Naive thymus-derived CD4-positive, alpha-beta T cell (primary cell): ENCODE data around the gene SLC35F1. TPM values are rescaled to one million over a fixed set of nuclear protein-coding genes. Genes with fewer than 3 reads are reported as not detected.
"Not testable (repeated sequence)": the region's sequence is repeated elsewhere in the genome, so short reads cannot be mapped to it uniquely, and the experiment has no call there.

Experiments used
- ATAC-seq: fragments of 150-1000 bp; cut with Tn5 transposase; 2 replicates; pipeline ENCODE4 v1.10.0; 2021; ENCODE audit warnings: mild to moderate bottlenecking, moderate library complexity
- CTCF ChIA-PET: fragments of 350-600 bp; sonication (Branson Sonifier 250); formaldehyde crosslinking; loops from one replicate; lab custom pipeline; 2021; ENCODE audit warnings: antibody characterized with exemption; lab: Charles Lee
- POLR2A ChIA-PET: fragments of 350-600 bp; sonication (Branson Sonifier 250); formaldehyde crosslinking; loops from one replicate; lab custom pipeline; 2021; ENCODE audit warnings: antibody characterized with exemption, inconsistent platforms; lab: Charles Lee
- DNase-seq, 9 donors: peaks; one replicate each; pipeline versions ENCODE4 v3.0.0 to v3.0.0-alpha.2; 2020 to 2022; ENCODE audit warnings: mixed read lengths in 1 of 9
- H3K27ac ChIP-seq: one replicate; pipeline ENCODE4 v1.7.0; 2013; ENCODE audit warnings: mild to moderate bottlenecking, low read depth, low read length, moderate library complexity
- H3K27me3 ChIP-seq, 2 donors: one replicate each; pipeline ENCODE4 v1.7.0; 2013; ENCODE audit warnings: low read length in 2 of 2, mild to moderate bottlenecking in 2 of 2, moderate library complexity in 2 of 2; ENCODE audit not compliant: control insufficient read depth in 2 of 2, insufficient read depth in 2 of 2
- H3K36me3 ChIP-seq, 3 experiments: 1 replicate in 2 of 3; 2 replicates in 1 of 3; pipeline ENCODE4 v1.7.0; 2013; ENCODE audit warnings: low read length in 3 of 3, mild to moderate bottlenecking in 3 of 3, moderate library complexity in 1 of 3; ENCODE audit not compliant: insufficient read depth in 3 of 3, control insufficient read depth in 2 of 3
- H3K4me1 ChIP-seq, 2 donors: one replicate each; pipeline ENCODE4 v1.7.0; 2013; ENCODE audit warnings: low read length in 2 of 2, mild to moderate bottlenecking in 2 of 2, moderate library complexity in 1 of 2; ENCODE audit not compliant: control insufficient read depth in 2 of 2, insufficient read depth in 2 of 2
- H3K4me3 ChIP-seq: 2 replicates; pipeline ENCODE4 v1.7.0; 2013; ENCODE audit warnings: mild to moderate bottlenecking, low read length
- H3K9me3 ChIP-seq, 3 experiments: 1 replicate in 2 of 3; 2 replicates in 1 of 3; pipeline ENCODE4 v1.7.0; 2013; ENCODE audit warnings: low read length in 3 of 3; ENCODE audit not compliant: control insufficient read depth in 2 of 3
- H3K27ac Mint-ChIP-seq, 9 donors: one replicate each; pipeline ENCODE4 v1.8.0; 2020 to 2022; ENCODE audit warnings: mixed read lengths in 9 of 9, mild to moderate bottlenecking in 8 of 9, moderate library complexity in 5 of 9, inconsistent platforms in 2 of 9
- H3K27me3 Mint-ChIP-seq, 5 donors: one replicate each; pipeline ENCODE4 v1.8.0; 2021 to 2022; ENCODE audit warnings: mixed read lengths in 5 of 5, mild to moderate bottlenecking in 1 of 5
- H3K36me3 Mint-ChIP-seq, 5 donors: one replicate each; pipeline ENCODE4 v1.8.0; 2020 to 2022; ENCODE audit warnings: mixed read lengths in 5 of 5, mild to moderate bottlenecking in 3 of 5, inconsistent platforms in 1 of 5
- H3K4me1 Mint-ChIP-seq, 7 donors: one replicate each; pipeline ENCODE4 v1.8.0; 2020 to 2022; ENCODE audit warnings: mixed read lengths in 7 of 7, mild to moderate bottlenecking in 3 of 7, inconsistent platforms in 1 of 7
- H3K4me3 Mint-ChIP-seq, 10 donors: one replicate each; pipeline ENCODE4 v1.8.0; 2020 to 2022; ENCODE audit warnings: mild to moderate bottlenecking in 10 of 10, mixed read lengths in 10 of 10, moderate library complexity in 6 of 10, inconsistent platforms in 2 of 10
- H3K9me3 Mint-ChIP-seq, 11 donors: one replicate each; pipeline ENCODE4 v1.8.0; 2020 to 2022; ENCODE audit warnings: mixed read lengths in 11 of 11, mild to moderate bottlenecking in 4 of 11, inconsistent platforms in 1 of 11, moderate library complexity in 1 of 11
- intact Hi-C, 2 donors: fragments of 100-400 bp; cut with micrococcal nuclease; formaldehyde crosslinking; loops; one replicate each; pipeline ENCODE4 v1.15.1; 2023
- polyA plus RNA-seq, 2 donors: library from polyadenylated mRNA; unstranded; fragments of 300-500 nt; fragmentation: Illumina TruSeq; gene quantifications; one replicate each; pipeline ENCODE4 v1.2.3, GENCODE V29; 2021
- total RNA-seq, 6 experiments: library from RNA in 5 of 6; stranded (reverse) in 5 of 6; gene quantifications; 1 replicate in 5 of 6; 2 replicates in 1 of 6; pipeline ENCODE4 v1.2.3 and lab custom pipeline; 2021 to 2026

Gene SLC35F1
- total and polyA plus RNA-seq, 7 experiments from 2014 or later: not detected

DNA sequence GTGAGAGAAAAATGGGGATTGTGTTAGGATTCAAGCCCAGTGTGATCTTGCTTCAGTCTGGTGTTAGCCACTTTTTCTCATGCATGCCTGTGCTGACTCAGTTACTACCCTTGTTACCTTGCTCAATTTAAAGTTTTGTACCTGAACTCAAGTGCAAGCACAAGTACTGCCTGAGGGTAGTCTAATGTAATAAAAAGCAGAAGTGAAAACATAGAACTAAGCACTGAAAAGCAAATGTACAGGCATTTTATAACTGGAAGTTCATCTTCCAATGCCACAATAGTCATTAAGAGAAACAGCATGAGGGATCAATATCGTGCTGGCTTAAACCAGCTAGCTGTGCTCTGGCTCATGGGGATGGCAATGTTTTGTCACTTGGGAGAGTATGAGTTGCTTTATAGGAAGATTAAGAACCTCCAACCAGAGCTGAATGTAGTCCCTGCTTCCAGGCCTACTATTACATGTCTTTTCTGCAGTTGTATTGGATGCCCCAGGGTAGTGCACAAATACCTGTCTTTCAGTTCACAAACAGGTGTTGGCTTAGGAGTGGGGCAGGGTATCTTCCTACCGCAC lies 48.7 kb downstream of the SLC35F1 start:
- no peak for ATAC-seq

DNA sequence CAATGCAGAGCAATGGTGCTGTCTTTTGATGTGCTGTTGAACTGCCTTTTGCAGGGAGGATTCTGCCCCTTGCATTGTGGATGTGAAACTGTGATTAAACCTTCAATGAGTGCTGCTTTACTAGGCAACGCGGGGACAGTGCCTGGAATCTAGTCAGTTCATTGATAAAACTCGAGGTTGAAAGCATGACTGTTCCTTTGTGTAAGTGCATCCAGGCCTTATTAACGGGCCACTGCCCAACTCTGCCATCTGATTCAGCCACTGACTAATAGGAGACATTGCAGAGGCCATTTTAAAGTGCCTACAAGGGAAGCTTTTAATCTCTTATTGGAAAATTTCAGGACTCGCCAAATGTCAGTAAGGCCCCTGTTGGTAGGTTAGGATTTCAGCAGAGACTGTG lies 49.3 kb downstream of the SLC35F1 start:
- ChIA-PET POLR2A (no interaction called here), CTCF (no interaction called here)
- no peak overlapping the region for H3K27ac ChIP-seq
- no peak overlapping the region for H3K4me3 Mint-ChIP-seq
- no peak for DNase-seq
- no peaks in the 10 kb centered on the region for H3K4me1 Mint-ChIP-seq
- peaks cover 0 to 35% (median 15%) of the 10 kb centered on the region in 5 donors for H3K27me3 Mint-ChIP-seq
- H3K36me3 Mint-ChIP-seq: no peaks in the 10 kb centered on the region
- H3K4me1 ChIP-seq: no peaks in the 10 kb centered on the region
- H3K27ac Mint-ChIP-seq: no peak overlapping the region
- H3K27me3 ChIP-seq: no peaks in the 10 kb centered on the region
- no peaks in the 10 kb centered on the region for H3K36me3 ChIP-seq
- intact Hi-C loops: no loop called here
- no peak for ATAC-seq
- no peaks in the 10 kb centered on the region for H3K9me3 Mint-ChIP-seq
- no peak overlapping the region for H3K4me3 ChIP-seq
- no peaks in the 10 kb centered on the region for H3K9me3 ChIP-seq

More for the DNA sequence above, 48.7 kb downstream of the SLC35F1 start:
- Mint-ChIP-seq H3K4me3 (no peak overlapping the region), H3K4me1 (no peaks in the 10 kb centered on the region), H3K27me3 (peaks cover 0 to 41% (median 15%) of the 10 kb centered on the region in 5 donors), H3K36me3 (no peaks in the 10 kb centered on the region), H3K9me3 (no peaks in the 10 kb centered on the region), H3K27ac (no peak overlapping the region)
- intact Hi-C loops: no loop called here
- Histone ChIP-seq H3K4me1 (no peaks in the 10 kb centered on the region), H3K27me3 (no peaks in the 10 kb centered on the region), H3K9me3 (no peaks in the 10 kb centered on the region), H3K27ac (no peak overlapping the region), H3K4me3 (no peak overlapping the region), H3K36me3 (no peaks in the 10 kb centered on the region)
- CTCF ChIA-PET: no interaction called here
- POLR2A ChIA-PET: no interaction called here
- DNase-seq: no peak

DNA sequence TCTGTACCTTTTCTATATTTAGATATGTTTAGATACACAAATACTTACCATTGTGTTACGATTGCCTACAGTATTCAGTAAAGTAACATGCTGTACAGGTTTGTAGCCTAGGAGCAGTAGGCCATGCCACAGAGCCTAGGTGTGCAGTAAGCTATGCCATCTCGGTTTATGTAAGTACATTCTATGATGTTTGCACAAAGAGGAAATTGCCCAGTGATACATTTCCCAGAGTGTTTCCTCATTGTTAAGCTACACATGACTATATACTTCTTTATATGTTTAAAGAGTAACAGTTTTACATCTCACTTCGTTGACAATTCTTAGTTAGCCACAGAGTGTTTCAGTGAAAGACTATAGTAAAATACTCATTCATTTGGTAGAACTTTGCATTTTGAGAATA lies 51.5 kb downstream of the SLC35F1 start:
- Mint-ChIP-seq H3K4me1 (no peaks in the 10 kb centered on the region), H3K4me3 (no peak overlapping the region), H3K27me3 (peaks cover 0 to 24% (median 11%) of the 10 kb centered on the region in 5 donors), H3K36me3 (no peaks in the 10 kb centered on the region), H3K27ac (no peak overlapping the region), H3K9me3 (no peaks in the 10 kb centered on the region)
- DNase-seq (no peak), ATAC-seq (no peak)
- intact Hi-C loops: no loop called here
- ChIA-PET CTCF (interaction anchor here (0.6 kb wide), 1 partner anchor 18 kb away, joined by 3 read pairs; no protein-coding TSS in a partner anchor), POLR2A (no interaction called here)
- Histone ChIP-seq H3K9me3 (no peaks in the 10 kb centered on the region), H3K27me3 (no peaks in the 10 kb centered on the region), H3K4me3 (no peak overlapping the region), H3K36me3 (no peaks in the 10 kb centered on the region), H3K27ac (no peak overlapping the region), H3K4me1 (no peaks in the 10 kb centered on the region)

- Histone ChIP-seq H3K4me3 (no peak overlapping the region), H3K4me1 (no peaks in the 10 kb centered on the region), H3K9me3 (peaks cover 0 to 10% (median 0%) of the 10 kb centered on the region in 3 experiments), H3K27ac (no peak overlapping the region), H3K27me3 (no peaks in the 10 kb centered on the region), H3K36me3 (no peaks in the 10 kb centered on the region)
- ATAC-seq (no peak), DNase-seq (no peak)
- POLR2A ChIA-PET: no interaction called here
- Mint-ChIP-seq H3K4me1 (no peaks in the 10 kb centered on the region), H3K36me3 (peaks cover 0 to 5% (median 0%) of the 10 kb centered on the region in 5 donors), H3K27ac (no peak overlapping the region), H3K9me3 (peaks cover 0 to 14% (median 5%) of the 10 kb centered on the region in 11 donors), H3K27me3 (peaks cover 0 to 20% (median 12%) of the 10 kb centered on the region in 5 donors), H3K4me3 (no peak overlapping the region)
- intact Hi-C loops: no loop called here
- CTCF ChIA-PET: no interaction called here
These were observed 53.8 kb downstream of the SLC35F1 start for GRCh38 chr6:117960877-117961276.

- H3K4me3 ChIP-seq: no peak overlapping the region
- H3K4me1 ChIP-seq: no peaks in the 10 kb centered on the region
- intact Hi-C loops: no loop called here
- ATAC-seq (no peak), DNase-seq (no peak)
- Mint-ChIP-seq H3K9me3 (peaks cover under 1 to 14% (median 5%) of the 10 kb centered on the region in 11 donors), H3K27ac (no peak overlapping the region), H3K4me3 (no peak overlapping the region), H3K36me3 (peaks cover 0 to 5% (median 0%) of the 10 kb centered on the region in 5 donors), H3K27me3 (peaks cover under 1 to 20% (median 9%) of the 10 kb centered on the region in 5 donors), H3K4me1 (no peaks in the 10 kb centered on the region)
- no peaks in the 10 kb centered on the region for H3K27me3 ChIP-seq
- ChIA-PET CTCF (no interaction called here), POLR2A (no interaction called here)
- H3K27ac ChIP-seq: no peak overlapping the region
- H3K9me3 ChIP-seq: peaks cover 0 to 10% (median 0%) of the 10 kb centered on the region in 3 experiments
- no peaks in the 10 kb centered on the region for H3K36me3 ChIP-seq
These were observed 54.2 kb downstream of the SLC35F1 start for GRCh38 chr6:117961301-117961700.

DNA sequence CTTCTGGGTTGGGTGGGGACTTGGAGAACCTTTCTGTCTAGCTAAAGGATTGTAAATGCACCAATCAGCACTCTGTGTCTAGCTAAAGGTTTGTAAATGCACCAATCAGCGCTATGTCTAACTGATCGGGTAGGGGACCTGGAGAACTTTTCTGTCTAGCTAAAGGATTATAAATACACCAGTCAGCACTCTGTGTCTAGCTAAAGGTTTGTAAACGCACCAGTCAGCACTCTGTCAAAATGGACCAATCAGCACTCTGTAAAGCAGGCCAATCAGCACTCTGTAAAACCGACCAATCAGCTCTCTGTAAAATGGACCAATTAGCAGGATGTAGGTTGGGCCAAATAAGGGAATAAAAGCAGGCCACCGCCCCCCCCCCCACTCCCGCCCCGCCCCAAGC lies 58.7 kb downstream of the SLC35F1 start:
- H3K27ac ChIP-seq, POLR2A ChIA-PET, H3K4me1 ChIP-seq, ATAC-seq, H3K27me3 ChIP-seq, H3K36me3 ChIP-seq, H3K4me3 Mint-ChIP-seq, H3K27ac Mint-ChIP-seq, H3K36me3 Mint-ChIP-seq, H3K9me3 ChIP-seq, H3K4me1 Mint-ChIP-seq, H3K4me3 ChIP-seq, DNase-seq, intact Hi-C loops: not testable (repeated sequence)
- H3K9me3 Mint-ChIP-seq: peaks cover 5 to 23% (median 8%) of the 10 kb centered on the region in 11 donors
- H3K27me3 Mint-ChIP-seq: peaks cover 0 to 15% (median 10%) of the 10 kb centered on the region in 5 donors
- CTCF ChIA-PET: interaction anchor here (0.7 kb wide), 1 partner anchor 10 kb away, joined by 3 read pairs; no protein-coding TSS in a partner anchor

DNA sequence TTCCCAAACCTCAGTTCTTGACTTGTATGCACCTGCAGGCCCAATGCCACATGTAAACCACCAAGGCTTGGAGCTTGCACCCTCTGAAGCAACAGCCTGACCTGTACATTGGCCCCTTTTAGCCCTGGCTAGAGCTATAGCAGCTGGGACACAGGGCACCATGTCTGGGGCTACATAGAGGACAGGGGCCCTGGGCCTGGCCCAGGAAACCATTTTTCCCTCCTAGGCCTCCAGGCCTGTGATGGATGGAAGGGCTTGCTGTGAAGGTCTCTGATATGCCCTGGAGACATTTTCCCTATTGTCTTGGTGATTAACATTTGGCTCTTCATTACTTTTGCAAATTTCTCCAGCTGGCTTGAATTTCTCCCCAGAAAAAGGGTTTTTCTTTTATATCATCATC lies 64.6 kb downstream of the SLC35F1 start:
- Histone ChIP-seq H3K27me3 (no peaks in the 10 kb centered on the region), H3K4me1 (no peaks in the 10 kb centered on the region), H3K4me3 (no peak overlapping the region), H3K27ac (no peak overlapping the region), H3K9me3 (no peaks in the 10 kb centered on the region), H3K36me3 (no peaks in the 10 kb centered on the region)
- Mint-ChIP-seq H3K27ac (no peak overlapping the region), H3K36me3 (peaks cover 0 to 13% (median 0%) of the 10 kb centered on the region in 5 donors), H3K27me3 (peaks cover 0 to 15% (median 5%) of the 10 kb centered on the region in 5 donors), H3K4me3 (no peak overlapping the region), H3K4me1 (no peaks in the 10 kb centered on the region), H3K9me3 (peaks cover 0 to 23% (median 8%) of the 10 kb centered on the region in 11 donors)
- POLR2A ChIA-PET: no interaction called here
- no peak for DNase-seq
- intact Hi-C loops: loop anchor here in 1 of 2 donors (10.0 kb wide), 2 partner anchors 293 to 643 kb away; no protein-coding TSS in a partner anchor
- CTCF ChIA-PET: interaction anchor here (1.1 kb wide), 1 partner anchor 578 kb away, joined by 3 read pairs; no protein-coding TSS in a partner anchor
- ATAC-seq: no peak
